H9 (cell line): ENCODE data around the gene RSU1. TPM values are rescaled to one million over a fixed set of nuclear protein-coding genes. Genes with fewer than 3 reads are reported as not detected.

Source experiments
- DNase-seq: peaks from one replicate; pipeline ENCODE4 v3.0.0-alpha.2; 2017
- H2AFZ ChIP-seq: one replicate; pipeline ENCODE4 v1.6.1; 2013; ENCODE audit warnings: mild to moderate bottlenecking, low read length, control low read depth, moderate library complexity
- H2AK5ac ChIP-seq: 2 replicates; pipeline ENCODE4 v1.6.1; 2013; ENCODE audit warnings: low read length, control low read depth, mixed read lengths; ENCODE audit not compliant: insufficient read length
- H2BK120ac ChIP-seq: one replicate; pipeline ENCODE4 v1.6.1; 2013; ENCODE audit warnings: low read depth, mild to moderate bottlenecking, low read length, control low read depth, inconsistent platforms; ENCODE audit not compliant: poor library complexity, severe bottlenecking
- H2BK12ac ChIP-seq: 2 replicates; pipeline ENCODE4 v1.6.1; 2013; ENCODE audit warnings: low read length, control low read depth, mixed read lengths, low read depth; ENCODE audit not compliant: insufficient read length
- H2BK15ac ChIP-seq: 2 replicates; pipeline ENCODE4 v1.6.1; 2013; ENCODE audit warnings: low read depth, low read length, control low read depth
- H2BK20ac ChIP-seq: one replicate; pipeline ENCODE4 v1.6.1; 2013; ENCODE audit warnings: low read depth, mild to moderate bottlenecking, low read length, control low read depth, inconsistent platforms; ENCODE audit not compliant: poor library complexity, severe bottlenecking
- H2BK5ac ChIP-seq: 2 replicates; pipeline ENCODE4 v1.6.1; 2013; ENCODE audit warnings: low read length, control low read depth, mixed read lengths; ENCODE audit not compliant: insufficient read length
- H3K14ac ChIP-seq: 2 replicates; pipeline ENCODE4 v1.6.1; 2013; ENCODE audit warnings: low read length, control low read depth; ENCODE audit not compliant: insufficient read depth
- H3K18ac ChIP-seq: 2 replicates; pipeline ENCODE4 v1.6.1; 2013; ENCODE audit warnings: low read depth, mild to moderate bottlenecking, mixed read lengths, low read length, control low read depth; ENCODE audit not compliant: insufficient read length
- H3K23ac ChIP-seq: 2 replicates; pipeline ENCODE4 v1.6.1; 2013; ENCODE audit warnings: low read length, control low read depth, mixed read lengths, low read depth; ENCODE audit not compliant: insufficient read length
- H3K23me2 ChIP-seq: 2 replicates; pipeline ENCODE4 v1.6.1; 2013; ENCODE audit warnings: low read depth, mild to moderate bottlenecking, mixed read lengths, low read length, control low read depth; ENCODE audit not compliant: insufficient read length, poor library complexity, severe bottlenecking
- H3K27ac ChIP-seq: 2 replicates; pipeline ENCODE4 v1.5.1; 2013; ENCODE audit warnings: low read length, control low read depth, mixed read lengths, low read depth; ENCODE audit not compliant: insufficient read length
- H3K27me3 ChIP-seq: 2 replicates; pipeline ENCODE4 v1.6.1; 2013; ENCODE audit warnings: low read length, control low read depth, inconsistent platforms; ENCODE audit not compliant: insufficient read depth
- H3K4ac ChIP-seq: 2 replicates; pipeline ENCODE4 v1.6.1; 2013; ENCODE audit warnings: low read depth, mild to moderate bottlenecking, control low read depth, inconsistent platforms, low read length, moderate library complexity
- H3K4me1 ChIP-seq: 2 replicates; pipeline ENCODE4 v1.6.1; 2013; ENCODE audit warnings: low read length, control low read depth, inconsistent platforms; ENCODE audit not compliant: insufficient read depth
- H3K4me2 ChIP-seq: 2 replicates; pipeline ENCODE4 v1.6.1; 2013; ENCODE audit warnings: low read length, control low read depth, mixed read lengths; ENCODE audit not compliant: insufficient read length, insufficient read depth
- H3K56ac ChIP-seq: 2 replicates; pipeline ENCODE4 v1.6.1; 2013; ENCODE audit warnings: low read depth, mild to moderate bottlenecking, mixed read lengths, low read length, control low read depth; ENCODE audit not compliant: insufficient read length
- H3K79me1 ChIP-seq: 2 replicates; pipeline ENCODE4 v1.6.1; 2013; ENCODE audit warnings: low read depth, mild to moderate bottlenecking, moderate library complexity, low read length, control low read depth, inconsistent platforms; ENCODE audit not compliant: insufficient read depth, poor library complexity, severe bottlenecking
- H3K79me2 ChIP-seq: 2 replicates; pipeline ENCODE4 v1.6.1; 2013; ENCODE audit warnings: low read length, control low read depth, inconsistent platforms; ENCODE audit not compliant: insufficient read depth
- H3K9ac ChIP-seq: 2 replicates; pipeline ENCODE4 v1.6.1; 2013; ENCODE audit warnings: low read length, control low read depth, mixed read lengths; ENCODE audit not compliant: insufficient read length; ENCODE audit errors: extremely low read depth
- H3K9me3 ChIP-seq: one replicate; pipeline ENCODE4 v1.6.1; 2013; ENCODE audit warnings: low read depth, low read length, inconsistent platforms; ENCODE audit not compliant: control insufficient read depth
- H3T11ph ChIP-seq: one replicate; pipeline ENCODE4 v1.6.1; 2013; ENCODE audit warnings: mild to moderate bottlenecking, low read length, control low read depth, inconsistent platforms
- H4K20me1 ChIP-seq: one replicate; pipeline ENCODE4 v1.6.1; 2013; ENCODE audit not compliant: control insufficient read depth, insufficient read length, insufficient read depth
- H4K5ac ChIP-seq: 2 replicates; pipeline ENCODE4 v1.6.1; 2013; ENCODE audit warnings: low read depth, mild to moderate bottlenecking, mixed read lengths, low read length, control low read depth; ENCODE audit not compliant: insufficient read length
- H4K8ac ChIP-seq: replicated peaks from 2 replicates; pipeline ENCODE4 v1.6.1; 2013; ENCODE audit warnings: low read length, control low read depth, mixed read lengths, low read depth; ENCODE audit not compliant: insufficient read length
- H4K91ac ChIP-seq: 2 replicates; pipeline ENCODE4 v1.6.1; 2013; ENCODE audit warnings: low read depth, mild to moderate bottlenecking, moderate library complexity, mixed read lengths, low read length, control low read depth; ENCODE audit not compliant: insufficient read length
- H3K27ac Mint-ChIP-seq, 3 experiments: 2 replicates in 2 of 3; 3 replicates in 1 of 3; pipeline ENCODE4 v1.8.0; 2020 to 2021; ENCODE audit warnings: mixed read lengths in 3 of 3, mild to moderate bottlenecking in 1 of 3, moderate library complexity in 1 of 3
- H3K27me3 Mint-ChIP-seq: 2 replicates; pipeline ENCODE4 v1.8.0; 2021; ENCODE audit warnings: low read depth, mild to moderate bottlenecking, moderate library complexity, mixed read lengths
- H3K36me3 Mint-ChIP-seq, 3 experiments: 2 replicates in 2 of 3; 3 replicates in 1 of 3; pipeline ENCODE4 v1.8.0; 2020 to 2021; ENCODE audit warnings: low read depth in 3 of 3, mixed read lengths in 3 of 3; ENCODE audit not compliant: insufficient read depth in 1 of 3
- H3K4me1 Mint-ChIP-seq, 2 experiments: 2 replicates each; pipeline ENCODE4 v1.8.0; 2020; ENCODE audit warnings: mixed read lengths in 2 of 2
- H3K4me3 Mint-ChIP-seq, 2 experiments: 2 replicates in 1 of 2; 3 replicates in 1 of 2; pipeline ENCODE4 v1.8.0; 2020 to 2021; ENCODE audit warnings: mild to moderate bottlenecking in 2 of 2, mixed read lengths in 2 of 2, moderate library complexity in 1 of 2
- H3K9me3 Mint-ChIP-seq, 2 experiments: 2 replicates in 1 of 2; 3 replicates in 1 of 2; pipeline ENCODE4 v1.8.0; 2020; ENCODE audit warnings: mild to moderate bottlenecking in 2 of 2, mixed read lengths in 2 of 2, moderate library complexity in 1 of 2
- CTCF ChIP-seq: fragments of 200-600 bp; sonication (generic); conservative IDR thresholded peaks from 3 replicates; pipeline ENCODE4 v1.8.0; 2021; ENCODE audit warnings: antibody characterized with exemption, mild to moderate bottlenecking
- WGBS: extraction: QIAGEN DNeasy Blood & Tissue Kit; methylation state at CpG from one replicate; pipeline ENCODE4 v1.1.7; 2013; ENCODE audit warnings: missing lambda C conversion rate, low lambda C conversion rate, mixed read lengths; ENCODE audit not compliant: insufficient read length; ENCODE audit errors: extremely low coverage; 5-methylcytosine and 5-hydroxymethylcytosine counted together
- total RNA-seq: library from RNA; stranded (reverse); gene quantifications from 2 replicates; pipeline ENCODE4 v1.2.1, GENCODE V29; 2021

The RSU1 gene
- total RNA-seq, 1 experiment from 2014 or later: 59.4 TPM

GRCh38 chr10:16675334-16675733, 141.9 kb downstream of the RSU1 start:
- H2BK120ac ChIP-seq: no peak overlapping the region
- H3T11ph ChIP-seq: no peak overlapping the region
- H2AK5ac ChIP-seq: no peak overlapping the region
- H3K23me2 ChIP-seq: no peaks in the 10 kb centered on the region
- no peak overlapping the region for H3K14ac ChIP-seq
- no peak for DNase-seq
- no peaks in the 10 kb centered on the region for H3K9me3 ChIP-seq
- no peaks in the 10 kb centered on the region for H3K27me3 Mint-ChIP-seq
- H3K4me3 Mint-ChIP-seq: no peak overlapping the region
- no peak overlapping the region for H2BK20ac ChIP-seq
- H3K27ac Mint-ChIP-seq: no peak overlapping the region
- H4K91ac ChIP-seq: no peak overlapping the region
- H2BK15ac ChIP-seq: no peak overlapping the region
- H3K4ac ChIP-seq: no peak overlapping the region
- no peak overlapping the region for H4K8ac ChIP-seq
- H2BK12ac ChIP-seq: no peak overlapping the region
- H4K20me1 ChIP-seq: no peaks in the 10 kb centered on the region
- H2AFZ ChIP-seq: no peak overlapping the region
- no peak overlapping the region for H2BK5ac ChIP-seq
- no peak overlapping the region for H3K18ac ChIP-seq
- H3K4me1 Mint-ChIP-seq: peaks cover 6 to 8% of the 10 kb centered on the region in 2 experiments; a peak in 2 of 4 replicates
- TF ChIP-seq CTCF: no peak
- H3K9me3 Mint-ChIP-seq: peaks cover 3 to 4% of the 10 kb centered on the region in 2 experiments; a peak in 4 of 5 replicates
- H3K4me1 ChIP-seq: no peaks in the 10 kb centered on the region
- no peak overlapping the region for H3K9ac ChIP-seq
- H3K56ac ChIP-seq: no peak overlapping the region
- no peaks in the 10 kb centered on the region for H3K79me2 ChIP-seq
- H4K5ac ChIP-seq: no peak overlapping the region
- no peak overlapping the region for H3K4me2 ChIP-seq
- H3K27me3 ChIP-seq: no peaks in the 10 kb centered on the region
- H3K79me1 ChIP-seq: no peaks in the 10 kb centered on the region
- H3K36me3 Mint-ChIP-seq: peaks cover 0 to 11% (median 2%) of the 10 kb centered on the region in 3 experiments; a peak in 5 of 7 replicates
- no CpG with 5 or more reads among the region's 2 CpGs for WGBS
- no peak overlapping the region for H3K23ac ChIP-seq
- H3K27ac ChIP-seq: no peak overlapping the region
